ENCODE measurements around the gene ANKRD22. TPM values are rescaled to one million over a fixed set of nuclear protein-coding genes. Genes with fewer than 3 reads are reported as not detected.

Gene ANKRD22
- total RNA-seq, 1 experiment from 2014 or later = 4.9 TPM

- Histone ChIP-seq H3K4me1 (replicated peaks; ENCODE audit: insufficient read depth) (no peaks in the 10 kb centered on the region), H3K27ac (no peak overlapping the region), H3K9me3 (ENCODE audit: insufficient read depth, low read depth) (no peaks in the 10 kb centered on the region), H2AFZ (no peak overlapping the region), H3K4me2 (no peak overlapping the region), H3F3A (ENCODE audit: insufficient read depth, low read depth) (no peaks in the 10 kb centered on the region), H3K4me3 (no peak overlapping the region), H3K36me3 (ENCODE audit: low read depth) (no peaks in the 10 kb centered on the region), H3K9me2 (ENCODE audit: insufficient read depth) (no peaks in the 10 kb centered on the region), H4K20me1 (ENCODE audit: insufficient read depth) (no peaks in the 10 kb centered on the region), H3K27me3 (ENCODE audit: insufficient read depth, low read depth) (no peaks in the 10 kb centered on the region), H3K79me2 (ENCODE audit: low read depth) (no peaks in the 10 kb centered on the region)
- ChIA-PET POLR2A (ENCODE audit: unreplicated experiment) (interaction anchor here (0.7 kb wide), 1 partner anchor 146 kb away, joined by 4 read pairs; no protein-coding TSS in a partner anchor), CTCF (interaction anchor here (0.6 kb wide), 1 partner anchor 51 kb away, joined by 20 read pairs; no protein-coding TSS in a partner anchor)
- TF ChIP-seq, protein P1, sequence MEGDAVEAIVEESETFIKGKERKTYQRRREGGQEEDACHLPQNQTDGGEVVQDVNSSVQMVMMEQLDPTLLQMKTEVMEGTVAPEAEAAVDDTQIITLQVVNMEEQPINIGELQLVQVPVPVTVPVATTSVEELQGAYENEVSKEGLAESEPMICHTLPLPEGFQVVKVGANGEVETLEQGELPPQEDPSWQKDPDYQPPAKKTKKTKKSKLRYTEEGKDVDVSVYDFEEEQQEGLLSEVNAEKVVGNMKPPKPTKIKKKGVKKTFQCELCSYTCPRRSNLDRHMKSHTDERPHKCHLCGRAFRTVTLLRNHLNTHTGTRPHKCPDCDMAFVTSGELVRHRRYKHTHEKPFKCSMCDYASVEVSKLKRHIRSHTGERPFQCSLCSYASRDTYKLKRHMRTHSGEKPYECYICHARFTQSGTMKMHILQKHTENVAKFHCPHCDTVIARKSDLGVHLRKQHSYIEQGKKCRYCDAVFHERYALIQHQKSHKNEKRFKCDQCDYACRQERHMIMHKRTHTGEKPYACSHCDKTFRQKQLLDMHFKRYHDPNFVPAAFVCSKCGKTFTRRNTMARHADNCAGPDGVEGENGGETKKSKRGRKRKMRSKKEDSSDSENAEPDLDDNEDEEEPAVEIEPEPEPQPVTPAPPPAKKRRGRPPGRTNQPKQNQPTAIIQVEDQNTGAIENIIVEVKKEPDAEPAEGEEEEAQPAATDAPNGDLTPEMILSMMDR (conservative IDR thresholded peaks at IDR 0.05) = no peak
- TF ChIP-seq EZH2 (IDR thresholded peaks at IDR 0.05; ENCODE audit: low read depth) = no peak
- intact Hi-C loops (cut with micrococcal nuclease; ENCODE audit: unreplicated experiment) = no loop called here
- DNase-seq = no peak
- no TSS peak for BruUV-seq (replicated peaks)
Observed at GRCh38 chr10:88873757-88874156, 22.1 kb upstream of the ANKRD22 start.

DNA sequence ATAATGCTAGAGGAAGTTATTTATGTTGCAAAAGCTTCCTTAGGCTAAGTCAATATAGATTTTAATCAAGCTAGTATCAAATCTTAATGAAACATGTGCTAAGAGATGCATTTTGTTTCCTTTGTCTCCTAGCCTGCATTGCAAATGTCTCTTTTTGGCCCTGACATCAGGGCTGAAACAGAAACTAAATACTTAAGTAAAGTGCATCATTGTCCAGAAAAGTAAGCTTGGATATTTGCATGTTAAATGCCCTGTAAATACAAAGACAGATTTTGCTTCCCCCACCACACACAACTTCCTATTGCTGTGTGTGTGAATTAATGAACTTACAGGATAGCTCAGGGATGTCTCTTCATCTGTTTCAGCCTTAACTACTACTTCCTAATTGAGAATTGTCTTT is 18.4 kb upstream of the ANKRD22 start:
- POLR2A ChIA-PET (ENCODE audit: unreplicated experiment) = no interaction called here
- no peak for TF ChIP-seq EZH2 (IDR thresholded peaks at IDR 0.05; ENCODE audit: low read depth)
- intact Hi-C loops (cut with micrococcal nuclease; ENCODE audit: unreplicated experiment) = no loop called here
- Histone ChIP-seq H3K4me3 (no peak overlapping the region), H3K79me2 (ENCODE audit: low read depth) (no peaks in the 10 kb centered on the region), H4K20me1 (ENCODE audit: insufficient read depth) (no peaks in the 10 kb centered on the region), H3K9me2 (ENCODE audit: insufficient read depth) (no peaks in the 10 kb centered on the region), H3K4me2 (no peak overlapping the region), H3F3A (ENCODE audit: insufficient read depth, low read depth) (no peaks in the 10 kb centered on the region), H3K27ac (no peak overlapping the region), H3K9me3 (ENCODE audit: insufficient read depth, low read depth) (no peaks in the 10 kb centered on the region), H3K27me3 (ENCODE audit: insufficient read depth, low read depth) (no peaks in the 10 kb centered on the region), H2AFZ (no peak overlapping the region), H3K36me3 (ENCODE audit: low read depth) (no peaks in the 10 kb centered on the region), H3K4me1 (replicated peaks; ENCODE audit: insufficient read depth) (peaks cover 16% of the 10 kb centered on the region; the same call in 1 of the 2 replicates)
- no peak for DNase-seq
- CTCF ChIA-PET = no interaction called here
- no TSS peak for BruUV-seq (replicated peaks)

- peak; percentile 27 to 69 for DNase-seq
- Histone ChIP-seq H3K4me3 (no peak overlapping the region), H2AFZ (no peak overlapping the region), H3F3A (ENCODE audit: insufficient read depth, low read depth) (no peaks in the 10 kb centered on the region), H3K4me1 (replicated peaks; ENCODE audit: insufficient read depth) (peaks cover 16% of the 10 kb centered on the region; the same call in 1 of the 2 replicates), H3K9me3 (ENCODE audit: insufficient read depth, low read depth) (no peaks in the 10 kb centered on the region), H3K27me3 (ENCODE audit: insufficient read depth, low read depth) (no peaks in the 10 kb centered on the region), H3K27ac (no peak overlapping the region), H4K20me1 (ENCODE audit: insufficient read depth) (no peaks in the 10 kb centered on the region), H3K36me3 (ENCODE audit: low read depth) (no peaks in the 10 kb centered on the region), H3K4me2 (peak overlapping the region; percentile 15; the same call in 1 of the 2 replicates), H3K9me2 (ENCODE audit: insufficient read depth) (no peaks in the 10 kb centered on the region), H3K79me2 (ENCODE audit: low read depth) (no peaks in the 10 kb centered on the region)
- no TSS peak for BruUV-seq (replicated peaks)
- CTCF ChIA-PET = no interaction called here
- intact Hi-C loops (cut with micrococcal nuclease; ENCODE audit: unreplicated experiment) = loop anchor here (1.0 to 2.0 kb wide), 2 partner anchors 8 to 16 kb away; partner anchors contain the start of gene ANKRD22
- POLR2A ChIA-PET (ENCODE audit: unreplicated experiment) = no interaction called here
- no peak for TF ChIP-seq EZH2 (IDR thresholded peaks at IDR 0.05; ENCODE audit: low read depth)
- TF ChIP-seq, protein P1 (conservative IDR thresholded peaks at IDR 0.05) = no peak
Observed at GRCh38 chr10:88866454-88866853, 14.8 kb upstream of the ANKRD22 start.

Data from PC-9 (cell line).